CD4-positive, alpha-beta T cell (primary cell): Measurements from ENCODE around the gene TATDN2. TPM values are rescaled to one million over a fixed set of nuclear protein-coding genes. Genes with fewer than 3 reads are reported as not detected.
"Not testable (repeated sequence)": the region's sequence is repeated elsewhere in the genome, so short reads cannot be mapped to it uniquely, and the experiment has no call there.

Experiments
- ATAC-seq: fragments of 200-7000 bp; cut with Tn5 transposase; one replicate; pipeline ENCODE4 v1.10.0; 2022; ENCODE audit warnings: mild to moderate bottlenecking; ENCODE audit not compliant: poor library complexity
- CTCF ChIA-PET: fragments of 350-600 bp; sonication (Branson Sonifier 250); formaldehyde crosslinking; loops from one replicate; lab custom pipeline; 2021; ENCODE audit warnings: antibody characterized with exemption, inconsistent platforms; lab: Charles Lee
- POLR2A ChIA-PET: fragments of 350-600 bp; sonication (Branson Sonifier 250); formaldehyde crosslinking; loops from one replicate; lab custom pipeline; 2021; ENCODE audit warnings: antibody characterized with exemption, inconsistent platforms; lab: Charles Lee
- DNase-seq, 14 experiments: peaks; one replicate each; pipeline ENCODE4 v3.0.0-alpha.2; 2013 to 2020; ENCODE audit warnings: mixed read lengths in 2 of 14
- H3K27ac ChIP-seq, 2 donors: one replicate each; pipeline versions ENCODE4 v1.5.1 to v1.7.0; 2013; ENCODE audit warnings: low read length in 2 of 2, low read depth in 1 of 2, mild to moderate bottlenecking in 1 of 2
- H3K27me3 ChIP-seq, 2 experiments: 1 replicate in 1 of 2; 2 replicates in 1 of 2; pipeline versions ENCODE4 v1.6.1 to v1.7.0; 2013; ENCODE audit warnings: low read length in 2 of 2, control low read depth in 1 of 2, mild to moderate bottlenecking in 1 of 2, moderate library complexity in 1 of 2; ENCODE audit not compliant: insufficient read depth in 2 of 2, control insufficient read depth in 1 of 2
- H3K36me3 ChIP-seq: one replicate; pipeline ENCODE4 v1.6.1; 2013; ENCODE audit warnings: low read length, control low read depth; ENCODE audit not compliant: insufficient read depth
- H3K4me1 ChIP-seq: one replicate; pipeline ENCODE4 v1.6.1; 2013; ENCODE audit warnings: low read length, control low read depth; ENCODE audit not compliant: insufficient read depth
- H3K4me3 ChIP-seq: one replicate; pipeline ENCODE4 v1.5.1; 2013; ENCODE audit warnings: mild to moderate bottlenecking, low read length, moderate library complexity
- H3K9me3 ChIP-seq, 2 experiments: 1 replicate in 1 of 2; 2 replicates in 1 of 2; pipeline versions ENCODE4 v1.6.1 to v1.7.0; 2013; ENCODE audit warnings: low read length in 2 of 2, mild to moderate bottlenecking in 2 of 2, control low read depth in 1 of 2, moderate library complexity in 1 of 2; ENCODE audit not compliant: control insufficient read depth in 1 of 2, insufficient read depth in 1 of 2
- H3K27ac Mint-ChIP-seq: one replicate; pipeline ENCODE4 v1.8.0; 2020; ENCODE audit warnings: mixed read lengths
- H3K27me3 Mint-ChIP-seq: one replicate; pipeline ENCODE4 v1.8.0; 2021; ENCODE audit warnings: mixed read lengths
- H3K36me3 Mint-ChIP-seq: one replicate; pipeline ENCODE4 v1.8.0; 2021; ENCODE audit warnings: low read depth, mixed read lengths
- H3K4me1 Mint-ChIP-seq: one replicate; pipeline ENCODE4 v1.8.0; 2021; ENCODE audit warnings: low read depth, mixed read lengths
- H3K4me3 Mint-ChIP-seq: one replicate; pipeline ENCODE4 v1.8.0; 2020; ENCODE audit warnings: mild to moderate bottlenecking, mixed read lengths
- H3K9me3 Mint-ChIP-seq: one replicate; pipeline ENCODE4 v1.8.0; 2020; ENCODE audit warnings: mixed read lengths
- intact Hi-C, 2 experiments: fragments of 100-400 bp; cut with DNase I in 1 of 2; cut with micrococcal nuclease in 1 of 2; formaldehyde crosslinking; loops; one replicate each; pipeline versions ENCODE4 v1.15.1 to v1.9.0; 2023 to 2025; cut with DNase I, micrococcal nuclease
- total RNA-seq, 174 experiments: library from RNA in 2 of 174; stranded (reverse) in 2 of 174; gene quantifications; one replicate each; pipeline ENCODE4 v1.2.3 and lab custom pipeline; 2021 to 2026
- TF ChIP-seq, protein P1 (sequence below): fragments of 200-600 bp; IDR thresholded peaks from one replicate; pipeline ENCODE4 v1.8.0; 2022; ENCODE audit warnings: antibody characterized with exemption, mild to moderate bottlenecking

TATDN2 gene
- total RNA-seq, 2 experiments from 2014 or later, result 48.7 to 50.2 TPM

DNA sequence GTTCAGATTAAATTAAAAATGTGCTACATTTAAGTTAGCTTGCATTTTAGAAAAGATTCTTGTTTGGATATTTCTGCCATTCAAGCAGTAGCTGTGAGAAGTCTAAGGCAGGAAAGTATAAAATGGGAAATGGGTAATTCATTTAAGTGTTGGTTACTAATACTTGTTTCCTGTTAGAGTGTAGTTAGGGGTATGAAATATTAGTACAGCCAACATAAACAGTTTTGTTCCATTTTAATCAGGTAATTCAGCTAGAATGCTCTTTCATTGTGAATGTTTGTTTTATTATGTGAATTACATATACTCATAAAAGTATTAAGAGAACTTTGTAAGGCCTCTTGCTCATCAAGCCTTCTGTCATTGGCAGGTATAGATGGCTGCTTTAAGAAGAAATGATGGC lies 19.9 kb downstream of the TATDN2 start:
- peaks cover 73% of the 10 kb centered on the region for H3K4me1 ChIP-seq
- CTCF ChIA-PET, result no interaction called here

DNA sequence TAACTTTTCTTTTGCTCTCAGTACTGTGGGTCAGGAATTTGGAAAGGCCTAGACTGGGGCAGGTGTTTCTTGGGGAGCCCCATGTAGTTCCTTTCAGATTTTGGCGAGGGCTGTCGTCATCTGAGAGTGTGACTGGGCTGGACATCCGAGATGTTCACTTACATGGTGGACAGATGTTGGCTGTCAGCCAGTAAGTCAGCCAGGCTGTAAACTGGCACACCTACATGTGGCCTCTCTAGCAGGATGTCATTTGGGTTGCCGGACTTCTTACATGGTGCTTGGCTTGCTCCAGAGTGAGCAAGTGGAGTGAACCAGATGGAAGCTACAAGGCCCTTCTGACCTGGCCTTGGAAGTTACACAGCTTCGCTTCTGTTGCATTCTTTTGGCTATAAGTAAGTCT lies 20.7 kb downstream of the TATDN2 start:
- ATAC-seq (no peak), DNase-seq (no peak)
- ChIA-PET POLR2A (no interaction called here), CTCF (no interaction called here)
- Mint-ChIP-seq H3K4me1 (peaks cover 71% of the 10 kb centered on the region), H3K4me3 (no peak overlapping the region), H3K27ac (peak overlapping the region; percentile 57), H3K9me3 (no peaks in the 10 kb centered on the region), H3K27me3 (no peaks in the 10 kb centered on the region), H3K36me3 (peaks cover 83% of the 10 kb centered on the region)
- peaks cover 77% of the 10 kb centered on the region for H3K36me3 ChIP-seq
- no peak overlapping the region for H3K27ac ChIP-seq
- no peaks in the 10 kb centered on the region for H3K27me3 ChIP-seq
- peaks cover 75% of the 10 kb centered on the region for H3K4me1 ChIP-seq
- H3K9me3 ChIP-seq, result no peaks in the 10 kb centered on the region
- TF ChIP-seq, protein P1, sequence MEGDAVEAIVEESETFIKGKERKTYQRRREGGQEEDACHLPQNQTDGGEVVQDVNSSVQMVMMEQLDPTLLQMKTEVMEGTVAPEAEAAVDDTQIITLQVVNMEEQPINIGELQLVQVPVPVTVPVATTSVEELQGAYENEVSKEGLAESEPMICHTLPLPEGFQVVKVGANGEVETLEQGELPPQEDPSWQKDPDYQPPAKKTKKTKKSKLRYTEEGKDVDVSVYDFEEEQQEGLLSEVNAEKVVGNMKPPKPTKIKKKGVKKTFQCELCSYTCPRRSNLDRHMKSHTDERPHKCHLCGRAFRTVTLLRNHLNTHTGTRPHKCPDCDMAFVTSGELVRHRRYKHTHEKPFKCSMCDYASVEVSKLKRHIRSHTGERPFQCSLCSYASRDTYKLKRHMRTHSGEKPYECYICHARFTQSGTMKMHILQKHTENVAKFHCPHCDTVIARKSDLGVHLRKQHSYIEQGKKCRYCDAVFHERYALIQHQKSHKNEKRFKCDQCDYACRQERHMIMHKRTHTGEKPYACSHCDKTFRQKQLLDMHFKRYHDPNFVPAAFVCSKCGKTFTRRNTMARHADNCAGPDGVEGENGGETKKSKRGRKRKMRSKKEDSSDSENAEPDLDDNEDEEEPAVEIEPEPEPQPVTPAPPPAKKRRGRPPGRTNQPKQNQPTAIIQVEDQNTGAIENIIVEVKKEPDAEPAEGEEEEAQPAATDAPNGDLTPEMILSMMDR, result no peak
- intact Hi-C loops, result loop anchor here in 1 of 2 experiments (10.0 kb wide), 2 partner anchors 154 to 244 kb away; partner anchors contain the start of genes BRK1 and FANCD2
- no peak overlapping the region for H3K4me3 ChIP-seq

More for the DNA sequence above, 19.9 kb downstream of the TATDN2 start:
- Mint-ChIP-seq H3K27me3 (no peaks in the 10 kb centered on the region), H3K4me3 (no peak overlapping the region), H3K36me3 (peaks cover 84% of the 10 kb centered on the region), H3K9me3 (no peaks in the 10 kb centered on the region), H3K27ac (no peak overlapping the region), H3K4me1 (peaks cover 71% of the 10 kb centered on the region)
- POLR2A ChIA-PET, result no interaction called here
- Histone ChIP-seq H3K4me3 (no peak overlapping the region), H3K9me3 (no peaks in the 10 kb centered on the region), H3K27me3 (no peaks in the 10 kb centered on the region), H3K27ac (peak overlapping the region in 1 of 2 donors; percentile 11), H3K36me3 (peaks cover 69% of the 10 kb centered on the region)
- intact Hi-C loops, result loop anchor here in 1 of 2 experiments (10.0 kb wide), 2 partner anchors 153 to 243 kb away; partner anchors contain the start of genes BRK1 and FANCD2
- ATAC-seq (no peak), DNase-seq (no peak)
- TF ChIP-seq, protein P1, result no peak

DNA sequence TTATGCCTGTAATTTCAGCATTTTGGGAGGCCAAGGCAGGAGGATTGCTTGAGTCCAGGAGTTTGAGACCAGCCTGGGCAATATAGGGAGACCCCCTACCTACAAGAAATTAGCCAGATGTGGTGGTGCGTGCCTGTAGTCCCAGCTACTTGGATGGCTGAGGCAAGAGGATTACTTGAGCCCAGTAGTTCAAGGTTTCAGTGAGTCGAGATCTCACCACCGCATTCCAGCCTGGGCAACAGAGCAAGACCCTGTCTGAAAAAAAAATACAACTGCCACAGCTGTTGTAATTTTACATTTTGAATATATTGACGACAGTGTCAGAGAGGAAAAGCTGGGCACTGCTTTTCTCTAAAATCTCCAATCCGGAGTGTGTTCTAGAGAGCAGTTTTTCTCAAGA lies 21.2 kb downstream of the TATDN2 start:
- H3K9me3 ChIP-seq, result no peaks in the 10 kb centered on the region
- H3K27ac ChIP-seq, result no peak overlapping the region
- H3K9me3 Mint-ChIP-seq, result no peaks in the 10 kb centered on the region
- H3K4me1 Mint-ChIP-seq, result peaks cover 71% of the 10 kb centered on the region
- H3K4me1 ChIP-seq, result peaks cover 74% of the 10 kb centered on the region
- peak overlapping the region; percentile 57 for H3K27ac Mint-ChIP-seq
- no peaks in the 10 kb centered on the region for H3K27me3 ChIP-seq
- peaks cover 83% of the 10 kb centered on the region for H3K36me3 Mint-ChIP-seq
- no peak overlapping the region for H3K4me3 ChIP-seq
- TF ChIP-seq, protein P1, result no peak
- intact Hi-C loops, result loop anchor here in 1 of 2 experiments (10.0 kb wide), 2 partner anchors 155 to 245 kb away; partner anchors contain the start of genes BRK1 and FANCD2
- DNase-seq, result no peak
- CTCF ChIA-PET, result interaction anchor here (0.8 kb wide), 1 partner anchor 27 kb away, joined by 3 read pairs; no protein-coding TSS in a partner anchor
- H3K27me3 Mint-ChIP-seq, result no peaks in the 10 kb centered on the region
- no peak overlapping the region for H3K4me3 Mint-ChIP-seq
- no peak for ATAC-seq
- H3K36me3 ChIP-seq, result peaks cover 82% of the 10 kb centered on the region
- POLR2A ChIA-PET, result no interaction called here

DNA sequence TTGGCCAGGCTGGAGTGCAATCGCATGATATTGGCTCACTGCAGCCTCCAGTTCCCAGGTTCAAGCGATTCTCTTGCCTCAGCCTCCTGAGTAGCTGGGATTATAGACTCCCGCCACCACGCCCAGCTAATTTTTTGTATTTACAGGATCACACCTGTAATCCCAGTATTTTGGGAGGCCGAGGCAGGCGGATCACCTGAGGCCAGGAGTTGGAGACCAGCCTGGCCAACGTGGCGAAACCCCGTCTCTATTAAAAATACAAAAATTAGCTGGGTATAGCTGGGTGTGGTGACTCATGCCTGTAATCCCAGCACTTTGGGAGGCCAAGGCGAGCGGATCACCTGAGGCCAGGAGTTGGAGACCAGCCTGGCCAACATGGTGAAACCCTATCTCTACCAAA lies 24.2 kb downstream of the TATDN2 start:
- CTCF ChIA-PET, result interaction anchor here (0.7 to 1.7 kb wide), 2 partner anchors 9 to 340 kb away, joined by 3 to 6 read pairs; no protein-coding TSS in a partner anchor
- H3K27me3 ChIP-seq, ATAC-seq, H3K4me3 Mint-ChIP-seq, POLR2A ChIA-PET, H3K27me3 Mint-ChIP-seq, DNase-seq, H3K9me3 ChIP-seq, H3K4me3 ChIP-seq, intact Hi-C loops, H3K9me3 Mint-ChIP-seq, H3K27ac ChIP-seq: not testable (repeated sequence)
- H3K4me1 ChIP-seq, result peaks cover 55% of the 10 kb centered on the region
- peaks cover 54% of the 10 kb centered on the region for H3K4me1 Mint-ChIP-seq
- H3K36me3 ChIP-seq, result peaks cover 87% of the 10 kb centered on the region
- H3K36me3 Mint-ChIP-seq, result peaks cover 92% of the 10 kb centered on the region
- H3K27ac Mint-ChIP-seq, result peak overlapping the region; percentile 72
